ENCODE measurements around the gene LACTBL1. TPM values are rescaled to one million over a fixed set of nuclear protein-coding genes. Genes with fewer than 3 reads are reported as not detected.
A peak's percentile ranks its signal among the peaks of the same experiment; 100 is the strongest.

The LACTBL1 gene
- total and polyA plus RNA-seq, 2 of the 8 experiments (the other 6 are each of a cell fraction or from before 2014, with no cell fraction given) = not detected

DNA sequence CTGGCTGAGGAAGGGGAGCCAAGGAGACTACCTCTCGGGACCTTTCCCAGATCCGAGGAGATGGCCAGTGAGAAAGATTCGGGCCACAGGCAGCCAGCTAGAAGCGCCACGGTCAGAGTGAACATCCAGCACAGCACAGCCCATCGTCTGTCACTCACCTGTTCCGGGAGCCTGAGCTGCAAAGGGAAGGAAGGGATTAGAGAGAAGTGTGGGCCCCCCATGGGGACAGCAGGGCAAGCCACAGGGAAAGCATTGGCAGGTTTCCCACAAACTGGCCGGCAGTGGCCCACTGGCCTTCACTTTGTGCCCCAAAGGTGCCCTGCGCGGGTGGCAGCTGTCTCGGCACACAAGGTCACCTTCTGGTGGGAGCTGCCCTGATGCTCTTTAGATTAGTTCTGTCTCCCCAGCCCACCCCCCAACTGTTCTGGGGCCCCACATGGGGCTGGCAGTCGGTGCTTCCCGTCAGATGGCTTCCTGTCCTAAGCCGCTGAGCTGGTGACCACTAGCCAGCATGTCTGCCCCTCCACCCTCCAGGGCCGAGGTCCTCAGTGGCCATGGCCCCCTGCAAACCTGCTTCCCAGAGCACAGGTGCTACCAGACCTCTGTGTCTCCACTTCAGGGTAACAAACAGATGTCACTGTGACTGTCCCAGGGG is 56.7 kb downstream of the LACTBL1 start:
- H3K27me3 ChIP-seq (replicated peaks in 1 of 4; ENCODE audit: control insufficient read depth in 3 of 4, extremely low read depth in 1 of 4, insufficient read depth in 3 of 4, low read length in 3 of 4) = no peaks in the 10 kb centered on the region
- H3K27ac ChIP-seq (ENCODE audit: low read depth, low read length) = no peak overlapping the region
- FAIRE-seq = no peak

More for the DNA sequence above, 56.7 kb downstream of the LACTBL1 start:
- TF ChIP-seq ATF3 (IDR thresholded peaks at IDR 0.05; ENCODE audit: insufficient read depth, low read depth, low read length) (no peak), JUN (IDR thresholded peaks at IDR 0.05; ENCODE audit: low read depth, low read length) (no peak), MAFK (IDR thresholded peaks at IDR 0.05; ENCODE audit: low read depth, low read length) (no peak), BCL11A (IDR thresholded peaks at IDR 0.05; ENCODE audit: low read depth in 2 of 2, low read length in 2 of 2) (no peak), CBX8 (IDR thresholded peaks at IDR 0.05; ENCODE audit: borderline replicate concordance, low read depth, low read length) (no peak), GABPA (IDR thresholded peaks at IDR 0.05; ENCODE audit: borderline replicate concordance, insufficient read depth, low read length) (no peak), GTF2F1 (IDR thresholded peaks at IDR 0.05; ENCODE audit: borderline replicate concordance, low read depth, low read length) (no peak), SP2 (IDR thresholded peaks at IDR 0.05; ENCODE audit: low read length) (no peak), TEAD4 (IDR thresholded peaks at IDR 0.05; ENCODE audit: low read depth, low read length) (no peak), FOSL1 (IDR thresholded peaks at IDR 0.05; ENCODE audit: insufficient read depth, low read depth, low read length) (no peak), SIRT6 (IDR thresholded peaks at IDR 0.05; ENCODE audit: low read length) (no peak), NRF1 (IDR thresholded peaks at IDR 0.05; ENCODE audit: low read depth, low read length) (no peak), CREB1 (IDR thresholded peaks at IDR 0.05) (no peak)
- no peak overlapping the region for H4K8ac ChIP-seq (ENCODE audit: extremely low read depth, insufficient read depth, low read length)
- no peak overlapping the region for H2BK20ac ChIP-seq (ENCODE audit: low read length)
- H3K18ac ChIP-seq (ENCODE audit: extremely low read depth, low read length) = no peak overlapping the region
- H2AK5ac ChIP-seq (ENCODE audit: low read depth, low read length) = 0 out of 2 replicates have a peak overlapping the region, but pooled peaks have one; percentile 40
- H3K56ac ChIP-seq (replicated peaks; ENCODE audit: insufficient read length, low read depth, low read length) = no peak overlapping the region
- no peak for DNase-seq (ENCODE audit: low read depth in 1 of 2, low spot score in 2 of 2)
- peaks cover 0 to 6% (median 0%) of the 10 kb centered on the region in 4 experiments; a peak in 1 of 8 replicates for H3K36me3 ChIP-seq (ENCODE audit: control insufficient read depth in 2 of 4, insufficient read depth in 4 of 4, low read length in 3 of 4)
- no peak overlapping the region for H3K4me3 ChIP-seq (ENCODE audit: extremely low read depth in 1 of 4, insufficient read depth in 2 of 4, low read depth in 3 of 4, low read length in 4 of 4)
- H4K91ac ChIP-seq (replicated peaks; ENCODE audit: insufficient read length, low read length) = no peak overlapping the region
- H3K4me1 ChIP-seq (replicated peaks in 1 of 4; ENCODE audit: control insufficient read depth in 3 of 4, insufficient read depth in 4 of 4, low read length in 3 of 4) = peaks cover 0 to 3% (median 0%) of the 10 kb centered on the region in 4 experiments; a peak in 2 of 7 replicates
- H3K14ac ChIP-seq (ENCODE audit: insufficient read length) = no peak overlapping the region
- H3K4me2 ChIP-seq (ENCODE audit: insufficient read depth in 1 of 2, low read depth in 2 of 2, low read length in 2 of 2) = no peak overlapping the region
- H2BK15ac ChIP-seq (ENCODE audit: low read length) = no peak overlapping the region
- POLR2A ChIA-PET (ENCODE audit: partially characterized antibody) = no interaction called here
- no peak overlapping the region for H2BK12ac ChIP-seq (ENCODE audit: low read depth, low read length)
- H3K4ac ChIP-seq (replicated peaks; ENCODE audit: insufficient read length, low read depth, low read length) = no peak overlapping the region
- CTCF ChIA-PET (ENCODE audit: partially characterized antibody) = interaction anchor here (0.5 to 3.1 kb wide), 13 partner anchors 13 to 227 kb away, joined by 3 to 14 read pairs (median 4); no protein-coding TSS in a partner anchor
- H3K9ac ChIP-seq (replicated peaks in 1 of 4; ENCODE audit: extremely low read depth in 1 of 4, low read depth in 3 of 4, low read length in 3 of 4) = no peak overlapping the region
- H3K79me1 ChIP-seq (ENCODE audit: low read depth, low read length) = 0 out of 2 replicates have a peak, but pooled peaks cover 2% of the 10 kb centered on the region
- no peak overlapping the region for H2BK5ac ChIP-seq (ENCODE audit: low read depth, low read length)
- H4K20me1 ChIP-seq (replicated peaks in 1 of 2; ENCODE audit: control insufficient read depth in 1 of 2, insufficient read depth in 2 of 2, low read length in 2 of 2) = peaks cover 2 to 3% of the 10 kb centered on the region in 2 experiments
- H4K5ac ChIP-seq (ENCODE audit: insufficient read length, low read depth, low read length) = no peak overlapping the region
- H3K23me2 ChIP-seq (ENCODE audit: low read depth, low read length) = no peaks in the 10 kb centered on the region
- no peak overlapping the region for H2AFZ ChIP-seq (ENCODE audit: low read length)
- 84% methylated on average over 15 of the region's 15 CpGs; no CpG with 5 or more reads in 1 of the 2 experiments for WGBS, 2 experiments (ENCODE audit: extremely low coverage in 1 of 2, insufficient coverage in 1 of 2, insufficient read length in 1 of 2, insufficient replicate concordance in 2 of 2, low coverage in 1 of 2, low lambda C conversion rate in 2 of 2, missing lambda C conversion rate in 1 of 2)
- H3K23ac ChIP-seq (ENCODE audit: insufficient read length) = no peak overlapping the region
- no peaks in the 10 kb centered on the region for H3K79me2 ChIP-seq (ENCODE audit: control insufficient read depth in 1 of 2, insufficient read depth in 2 of 2, low read length in 2 of 2)
- H2BK120ac ChIP-seq (replicated peaks; ENCODE audit: low read depth, low read length) = no peak overlapping the region
- no peaks in the 10 kb centered on the region for H3K9me3 ChIP-seq (ENCODE audit: insufficient read depth in 2 of 2, low read depth in 1 of 2, low read length in 1 of 2)

All from H1 (cell line).